Activated CD4-positive, alpha-beta T cell treated with anti-CD3 and anti-CD28 coated beads, Interleukin-2, Interleukin-6, amounts not matched to agents 100 ng/mL and 50 ng/mL, durations not matched to agents 16 hours and 8 hours (primary cell): ENCODE measurements around the gene CCNL2.
"Not testable (repeated sequence)": the region's sequence is repeated elsewhere in the genome, so short reads cannot be mapped to it uniquely, and the experiment has no call there.

Experiments
- DNase-seq: peaks from one replicate; pipeline ENCODE4 v3.0.0-alpha.2; 2020

The CCNL2 gene

GRCh38 chr1:1432274-1432950 lies 33.3 kb upstream of the CCNL2 start:
- DNase-seq, result no peak

DNA sequence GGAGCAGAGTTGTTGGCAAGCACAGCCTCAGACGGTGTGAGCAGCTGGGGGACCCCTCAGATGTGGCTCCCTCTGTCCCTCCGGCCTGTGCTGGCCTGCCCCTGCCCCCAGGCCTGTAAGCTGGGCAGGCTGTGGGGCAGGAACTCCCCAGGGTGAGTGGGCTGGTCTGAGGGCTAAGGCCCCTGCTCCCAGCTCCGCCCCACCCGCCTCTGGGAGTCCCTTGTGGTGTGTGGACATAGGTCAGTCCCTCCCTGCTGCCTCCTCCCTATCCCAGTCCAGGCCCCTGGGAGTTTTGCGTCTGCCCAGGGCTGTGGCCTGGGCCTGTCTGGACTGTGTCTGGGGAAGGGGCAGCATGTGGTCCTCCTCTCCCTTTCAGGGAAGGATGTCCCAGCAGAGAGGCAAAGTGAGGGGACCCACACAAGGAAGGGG lies 32.7 kb upstream of the CCNL2 start:
- DNase-seq, result no peak

GRCh38 chr1:1430992-1431844 lies 32.1 kb upstream of the CCNL2 start:
- no peak for DNase-seq

DNA sequence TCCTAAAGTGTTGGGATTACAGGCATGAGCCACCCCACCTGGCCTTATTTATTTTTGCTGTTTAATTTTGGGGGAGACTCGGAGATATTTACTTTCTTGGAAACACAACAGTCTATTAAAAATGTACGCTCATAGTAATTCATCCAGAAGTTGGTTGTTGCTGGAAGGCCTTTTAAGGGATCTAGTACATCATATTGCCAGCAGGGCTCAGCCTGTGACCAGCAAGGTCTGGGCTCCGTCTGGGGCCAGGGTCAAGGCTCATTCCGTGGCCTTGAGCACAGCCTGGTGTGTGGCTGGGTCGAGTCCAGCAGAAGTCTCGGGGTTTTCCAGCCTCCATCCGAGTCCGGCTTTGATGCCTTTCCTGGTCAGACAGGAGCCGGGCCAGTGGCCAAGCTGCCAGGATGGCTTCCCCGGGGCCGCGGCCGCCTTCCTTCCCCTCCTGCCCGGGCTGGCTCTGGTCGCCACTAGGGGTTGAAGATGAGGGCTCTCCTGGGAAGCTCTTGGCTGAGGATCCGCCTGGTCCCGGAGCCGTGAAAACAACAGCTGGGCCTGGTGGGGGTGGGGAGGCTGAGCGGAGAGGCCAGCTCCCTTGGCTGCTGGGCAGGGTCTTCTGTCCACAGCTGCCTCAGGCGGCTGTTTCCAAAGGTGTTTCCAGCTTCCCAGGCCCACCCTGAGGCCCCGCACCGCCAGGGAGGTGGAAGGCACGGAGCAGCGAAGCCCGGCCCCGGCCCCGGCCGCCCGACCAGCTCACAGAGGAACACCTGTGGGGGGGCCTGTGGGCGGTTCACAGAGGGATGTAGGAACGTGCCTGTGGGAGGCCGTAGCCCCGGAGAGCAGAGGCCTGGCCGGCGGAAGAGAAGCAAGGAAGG lies 31.2 kb upstream of the CCNL2 start:
- DNase-seq, result no peak

DNA sequence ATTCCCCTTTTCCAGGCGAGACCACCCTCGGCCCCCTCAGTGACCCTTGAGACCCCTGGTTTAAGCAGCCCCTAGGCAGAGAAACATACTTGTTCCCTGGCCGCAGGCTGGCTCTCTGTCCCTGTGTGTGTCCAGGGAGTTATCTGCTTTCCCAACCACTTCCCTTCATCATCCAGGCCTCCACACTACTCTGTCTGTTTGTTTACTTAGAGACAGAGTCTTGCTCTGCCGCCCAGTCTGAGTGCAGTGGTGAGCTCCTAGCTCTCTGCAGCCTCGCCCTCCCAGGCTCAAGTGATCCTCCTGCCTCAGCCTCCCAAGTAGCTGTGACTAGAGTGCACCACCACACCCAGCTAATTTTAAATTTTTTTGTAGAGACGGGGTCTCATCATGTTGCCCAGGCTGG lies 30.5 kb upstream of the CCNL2 start:
- DNase-seq, result no peak

DNA sequence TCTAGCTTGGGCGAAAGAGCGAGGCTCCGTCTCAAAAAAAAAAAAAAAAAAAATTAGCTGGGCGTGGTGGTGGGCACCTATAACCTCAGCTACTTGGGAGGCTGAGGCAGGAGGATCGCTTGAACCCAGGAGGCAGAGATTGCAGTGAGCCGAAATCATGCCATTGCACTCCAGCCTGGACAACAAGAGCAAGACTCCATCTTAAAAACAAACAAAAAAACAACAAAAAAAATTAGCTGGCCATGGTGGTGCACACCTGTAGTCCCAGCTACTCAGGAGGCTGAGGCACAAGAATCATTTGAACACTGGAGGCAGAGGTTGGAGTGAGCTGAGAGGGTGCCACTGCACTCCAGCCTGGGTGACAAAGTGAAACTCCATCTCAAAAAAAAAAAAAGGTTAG lies 29.8 kb upstream of the CCNL2 start:
- not testable (repeated sequence) for DNase-seq

DNA sequence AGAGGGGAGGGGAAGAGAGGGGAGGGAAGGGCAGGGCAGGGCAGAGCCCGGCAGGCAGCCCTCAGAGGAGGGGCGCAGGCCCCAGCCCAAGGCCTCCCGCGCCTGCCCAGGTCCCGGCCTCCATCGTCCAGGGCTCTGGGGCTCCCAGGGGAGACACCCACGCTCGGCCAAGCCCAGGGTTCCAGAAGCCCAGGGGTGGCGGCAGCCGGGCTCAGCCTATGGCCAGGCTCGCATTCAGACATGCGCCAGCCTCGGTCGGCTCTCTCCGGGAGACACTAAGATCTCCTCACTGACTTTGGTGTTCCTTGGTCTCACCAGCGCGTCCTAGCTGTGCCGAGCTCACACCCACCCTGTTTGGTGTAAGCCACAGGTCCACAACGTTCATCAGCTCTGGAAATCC lies 29.0 kb upstream of the CCNL2 start:
- no peak for DNase-seq

- no peak for DNase-seq
Measured at GRCh38 chr1:1427820-1428148, 28.6 kb upstream of the CCNL2 start.

DNA sequence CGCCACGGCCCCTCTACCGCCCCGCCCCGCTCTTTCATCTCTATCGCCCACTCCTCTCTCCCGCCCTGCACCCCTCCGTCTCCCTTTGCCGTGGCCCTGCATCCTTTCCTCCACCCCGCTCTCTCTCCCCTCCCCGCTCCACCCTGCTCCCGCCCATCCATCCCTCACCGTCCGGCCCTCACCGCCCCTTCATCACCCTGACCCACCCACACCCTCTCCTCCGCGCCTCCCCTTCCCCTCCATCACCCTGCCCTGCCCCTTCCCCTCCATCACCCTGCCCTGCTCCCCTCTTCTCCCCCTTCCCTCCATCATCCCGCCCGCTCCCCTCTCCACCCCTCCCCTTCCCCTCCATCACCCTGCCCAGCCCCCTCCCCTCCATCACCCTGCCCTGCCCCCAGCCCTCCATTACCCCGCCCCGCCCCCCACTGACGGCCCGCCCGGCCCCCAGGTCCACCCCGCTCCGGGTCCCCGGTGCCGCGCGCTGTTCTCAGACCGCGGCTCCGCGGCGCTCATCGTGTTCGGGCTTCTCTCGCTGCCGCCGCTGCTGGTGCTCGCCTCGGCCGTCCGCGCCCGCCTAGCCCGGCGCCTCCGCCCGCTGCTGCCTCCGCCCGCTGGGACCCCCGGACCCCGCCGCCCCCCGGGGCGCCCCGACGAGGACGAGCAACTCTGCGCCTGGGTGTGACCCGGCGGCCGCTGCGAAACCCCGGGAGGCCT lies 28.1 kb upstream of the CCNL2 start:
- DNase-seq, result no peak

DNA sequence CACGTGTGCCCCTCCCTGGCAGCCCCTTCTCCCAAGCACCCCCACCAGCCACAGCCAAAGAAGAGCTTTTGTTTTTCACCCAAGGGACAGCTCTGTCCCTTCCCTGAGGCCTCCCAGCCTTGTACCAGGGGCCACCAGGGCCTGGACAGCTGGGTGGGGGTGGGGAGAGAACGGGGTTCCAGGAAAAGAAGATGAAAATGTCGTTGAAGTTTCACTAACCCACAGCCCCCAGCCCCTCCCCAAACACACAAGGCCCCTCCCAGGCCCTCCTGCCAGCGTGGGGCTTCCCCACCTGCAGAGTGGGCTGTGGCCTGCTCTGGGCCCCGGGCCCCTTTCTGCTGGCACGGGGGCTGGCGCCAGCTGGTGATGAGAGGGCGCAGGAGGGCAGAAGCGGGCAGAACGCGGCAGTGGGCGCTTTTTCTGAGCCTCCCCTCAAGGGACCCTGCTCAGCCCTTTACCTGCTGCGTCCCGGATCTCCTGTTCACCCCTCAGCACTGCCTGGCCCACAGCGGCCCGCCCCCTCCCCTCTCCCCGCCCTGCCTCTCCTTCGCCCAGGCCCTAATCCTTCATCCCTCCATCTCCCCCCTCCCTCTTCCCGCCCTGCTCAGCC lies 27.5 kb upstream of the CCNL2 start:
- no peak for DNase-seq

GRCh38 chr1:1425753-1426495 lies 26.8 kb upstream of the CCNL2 start:
- DNase-seq, result no peak

DNA sequence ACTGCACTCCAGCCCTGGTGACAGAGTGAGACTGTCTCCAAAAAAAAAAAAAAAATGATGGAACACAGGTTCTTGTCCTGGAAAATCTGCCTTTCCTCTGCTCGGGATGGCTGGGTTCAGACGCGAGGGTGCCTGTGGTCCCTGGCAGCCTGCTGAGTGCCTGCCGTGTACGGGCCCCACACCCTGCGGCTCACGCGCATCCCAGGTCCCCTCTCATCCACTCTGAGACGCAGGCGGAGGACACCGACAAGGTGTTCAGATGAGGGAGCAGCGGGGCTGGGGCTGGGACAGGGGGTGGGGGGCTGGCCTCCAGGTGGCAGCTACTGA lies 26.3 kb upstream of the CCNL2 start:
- DNase-seq, result no peak

DNA sequence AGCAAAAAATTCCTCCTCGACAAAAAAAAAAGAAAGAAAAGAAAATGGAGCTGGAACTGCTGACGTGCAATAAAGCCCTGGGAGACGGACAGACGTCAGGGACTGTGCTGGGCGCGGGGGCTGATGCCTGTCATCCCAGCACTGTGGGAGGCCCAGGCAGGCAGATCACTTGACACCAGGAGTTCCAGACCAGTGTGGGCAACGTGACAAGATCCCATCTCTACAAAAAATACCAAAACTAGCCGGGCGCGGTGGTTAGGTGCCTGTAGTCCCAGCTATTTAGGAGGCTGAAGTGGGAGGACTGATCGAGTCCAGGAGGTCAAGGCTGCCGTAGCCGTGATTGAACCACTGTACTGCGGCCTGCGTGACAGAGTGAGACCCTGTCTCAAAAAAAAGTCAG lies 25.6 kb upstream of the CCNL2 start:
- DNase-seq, result no peak

DNA sequence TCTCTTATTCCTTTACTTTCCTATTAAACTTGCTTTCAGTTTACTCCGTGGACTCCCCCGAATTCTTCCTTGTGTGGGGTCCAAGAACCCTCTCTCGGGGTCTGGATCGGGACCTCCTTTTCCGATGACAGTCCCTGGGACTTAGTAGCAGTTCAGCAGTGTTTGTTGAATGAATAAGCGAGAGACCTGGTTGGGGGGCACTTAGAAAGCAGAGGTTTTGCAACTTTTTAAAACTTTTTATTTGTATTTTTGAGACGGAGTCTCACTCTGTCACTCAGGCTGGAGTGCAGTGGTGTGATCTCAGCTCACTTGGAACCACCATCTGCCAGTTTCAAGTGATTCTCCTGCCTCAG lies 24.1 kb upstream of the CCNL2 start:
- no peak for DNase-seq

- no peak for DNase-seq
Measured at GRCh38 chr1:1422465-1423244, 23.5 kb upstream of the CCNL2 start.

GRCh38 chr1:1421907-1422464 lies 22.9 kb upstream of the CCNL2 start:
- DNase-seq, result no peak

- DNase-seq, result no peak
Measured at GRCh38 chr1:1421147-1421906, 22.2 kb upstream of the CCNL2 start, which contains the start of gene ANKRD65. Gene ANKRD65, minus strand, starts transcription at chr1:1421276. Its CDS starts 271 bp downstream, at chr1:1421005.

- no peak for DNase-seq
Measured at GRCh38 chr1:1420654-1421141, 21.6 kb upstream of the CCNL2 start.

DNA sequence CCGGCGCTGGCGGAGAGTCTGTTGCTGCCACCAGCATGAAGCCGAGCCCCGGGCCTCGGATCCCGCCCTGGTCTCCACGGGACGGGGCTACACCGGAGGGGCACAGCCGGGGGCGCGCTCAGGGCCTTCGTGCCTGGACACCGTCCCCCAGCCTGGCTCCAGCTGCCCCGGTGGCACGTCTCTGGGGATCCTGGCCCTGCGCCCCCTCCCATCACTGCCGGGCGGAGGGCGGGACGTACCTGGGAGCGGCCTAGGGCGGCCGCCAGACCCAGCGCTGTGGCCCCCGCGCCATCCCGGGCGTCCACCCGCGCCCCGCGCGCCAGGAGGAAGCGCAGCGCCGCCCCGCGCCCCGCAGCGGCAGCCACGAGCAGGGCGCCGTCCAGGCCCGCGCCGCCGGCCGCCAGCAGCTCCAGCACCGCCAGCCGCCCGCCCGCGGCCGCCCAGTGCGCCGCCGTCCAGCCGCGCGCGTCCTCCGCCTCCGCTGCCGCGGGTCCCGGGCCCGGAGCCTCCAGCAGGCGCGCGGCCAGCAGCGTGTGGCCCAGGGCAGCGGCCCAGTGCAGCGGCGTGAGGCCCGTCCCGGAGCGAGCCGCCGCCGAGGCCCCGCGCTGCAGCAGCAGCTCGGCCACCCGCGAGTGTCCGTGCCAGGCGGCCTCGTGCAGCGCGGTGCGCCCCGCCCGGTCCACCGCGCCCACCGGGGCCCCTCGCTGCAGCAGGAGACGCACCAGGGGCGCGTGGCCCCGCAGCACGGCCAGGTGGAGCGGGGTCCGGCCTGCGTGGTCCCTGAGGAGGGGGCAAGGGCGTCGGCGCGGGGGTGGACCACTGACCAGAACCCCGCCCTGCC lies 20.9 kb upstream of the CCNL2 start:
- no peak for DNase-seq
